CMK (cell line): ENCODE results near the gene PCBD1.
"Not testable (repeated sequence)": the region's sequence is repeated elsewhere in the genome, so short reads cannot be mapped to it uniquely, and the experiment has no call there.

Source experiments
- DNase-seq: peaks from one replicate; pipeline ENCODE4 v3.0.0-alpha.2; 2010; ENCODE audit warnings: low read depth

PCBD1 gene

DNA sequence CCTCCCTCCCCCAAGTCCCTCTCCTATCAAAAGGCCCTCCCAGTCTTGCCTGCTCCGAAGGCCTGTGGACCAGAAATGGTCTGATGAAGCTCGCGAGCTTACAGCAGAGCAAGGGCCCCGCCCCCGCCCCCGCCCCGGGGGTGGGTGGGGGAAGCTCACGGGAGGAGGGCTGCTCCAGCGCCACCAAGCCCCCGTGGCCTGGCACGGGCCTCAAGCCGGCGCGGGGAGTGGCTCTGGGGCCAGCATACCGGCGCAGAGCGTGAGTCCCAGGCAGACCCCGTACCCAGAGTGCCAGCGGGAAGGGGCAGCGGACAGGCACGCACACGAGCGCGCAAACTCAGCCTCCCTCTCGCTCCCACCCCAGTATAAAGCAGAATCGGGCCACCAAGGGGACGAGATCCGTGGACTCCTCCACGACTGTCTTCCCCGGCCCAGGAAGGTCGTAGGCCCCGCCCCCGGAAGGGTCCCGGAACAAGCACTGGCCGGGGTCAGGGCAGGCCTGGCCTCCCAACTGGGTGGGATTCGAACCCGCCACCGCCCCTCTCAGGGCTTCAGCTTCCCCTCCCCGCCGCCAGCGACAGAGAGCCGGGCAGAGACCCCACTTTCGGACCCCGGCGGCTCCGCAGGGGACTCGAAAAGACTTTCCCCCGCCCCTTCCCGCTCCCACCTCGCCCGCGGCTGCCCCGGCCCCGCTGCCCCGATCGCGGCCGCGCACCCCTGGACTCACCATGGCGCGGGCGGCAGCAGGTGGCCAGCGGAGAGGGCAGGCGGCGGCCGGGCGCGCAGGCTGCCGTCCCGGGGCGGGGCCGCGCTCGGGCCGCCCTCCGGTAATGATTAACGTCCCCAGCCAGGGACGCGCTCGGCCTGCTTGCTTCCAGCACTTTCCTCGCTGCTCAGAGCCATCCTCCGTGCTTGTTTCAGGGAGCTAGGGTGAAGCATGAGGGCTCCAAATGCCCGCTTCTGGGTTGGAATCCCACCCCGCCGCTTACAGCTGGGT, at the start of gene PCBD1:
Gene PCBD1, minus strand, starts transcription at position 762 of the 997 bp plus-strand sequence. Its CDS starts 32 bp downstream, at position 730.
- DNase-seq: peak; percentile 46

DNA sequence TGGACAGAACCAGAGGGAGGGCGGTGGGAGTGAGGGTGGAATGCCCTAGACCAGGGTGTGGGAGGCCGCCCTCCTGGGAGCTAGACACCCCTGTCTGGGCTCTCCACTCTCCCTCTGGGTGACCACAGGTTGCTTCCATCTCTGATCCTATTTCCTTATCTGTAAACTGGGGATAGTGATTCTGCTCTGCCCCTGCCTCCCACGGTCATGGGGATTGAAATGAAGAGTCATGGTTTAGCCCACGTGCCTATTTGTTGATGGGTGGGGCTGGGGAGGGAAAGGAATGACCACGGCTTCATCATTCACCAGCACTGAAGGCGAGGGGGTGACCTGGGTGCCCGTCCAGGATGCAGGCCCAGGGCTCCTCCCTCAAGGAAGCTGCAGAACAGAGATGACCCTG, 49.3 kb upstream of the PCBD1 start:
- no peak for DNase-seq

DNA sequence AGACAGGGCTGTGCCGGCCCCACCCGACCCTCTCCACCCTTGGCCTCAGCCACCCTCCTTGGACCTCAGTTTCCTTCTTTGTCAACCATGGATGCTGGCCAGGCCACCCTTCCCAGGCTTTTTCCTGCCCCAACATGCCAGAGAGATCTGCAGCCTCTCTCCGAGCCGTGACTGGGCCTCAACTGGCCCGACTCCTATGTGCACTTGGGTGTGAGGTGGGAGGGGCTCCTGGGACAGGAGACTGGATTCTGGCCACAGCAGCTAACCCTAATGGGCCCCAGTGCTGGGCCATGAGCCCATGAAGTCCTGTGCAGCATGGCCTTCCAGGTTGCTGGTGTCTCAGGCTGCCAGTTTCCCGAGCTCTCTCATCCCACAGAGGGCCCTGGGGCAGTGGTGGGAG, 47.7 kb upstream of the PCBD1 start:
- DNase-seq: no peak

DNA sequence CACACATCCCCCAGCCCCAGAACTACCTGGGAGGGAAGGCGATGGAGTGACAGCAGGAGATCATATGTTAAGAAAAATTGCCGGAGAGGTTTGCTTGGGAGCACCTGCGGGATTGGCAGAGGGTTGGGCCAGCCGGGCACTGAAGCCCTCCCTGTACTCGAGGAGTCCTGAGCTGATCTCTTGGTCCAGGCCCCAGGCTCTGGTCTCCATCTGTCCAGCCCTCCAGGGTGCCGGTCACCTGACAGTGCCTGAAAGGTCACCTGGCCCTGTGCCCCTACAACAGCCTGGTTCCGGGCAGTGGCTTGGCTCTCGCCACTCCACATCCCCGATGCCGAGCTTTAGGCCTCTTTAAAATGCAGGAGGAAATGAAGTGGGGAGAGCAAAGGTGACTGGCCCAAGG, 47.3 kb upstream of the PCBD1 start:
- no peak for DNase-seq

DNA sequence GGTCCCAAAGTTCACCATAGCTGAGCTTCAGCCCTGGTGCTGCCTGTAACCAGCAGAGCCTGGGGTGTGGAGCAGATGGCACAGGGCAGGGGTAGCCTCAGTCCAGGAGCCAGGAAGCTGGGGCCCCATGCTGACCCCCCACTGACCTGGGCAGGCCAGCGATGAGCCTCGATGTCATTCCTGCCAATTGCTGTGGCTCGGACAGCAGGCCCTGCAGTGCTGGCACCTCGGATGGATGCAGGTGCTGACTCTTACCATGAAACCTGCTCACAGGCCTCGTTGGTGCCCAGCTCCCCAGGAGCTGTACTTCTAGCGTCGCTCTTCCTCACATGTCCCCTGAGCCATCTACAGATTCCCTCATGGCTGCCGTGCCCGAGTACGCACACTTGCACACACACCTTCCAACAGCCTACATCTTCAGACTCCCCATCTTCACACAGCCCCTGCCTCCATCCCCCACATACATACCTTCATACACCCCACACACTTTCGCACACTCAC, 46.8 kb upstream of the PCBD1 start:
- no peak for DNase-seq

DNA sequence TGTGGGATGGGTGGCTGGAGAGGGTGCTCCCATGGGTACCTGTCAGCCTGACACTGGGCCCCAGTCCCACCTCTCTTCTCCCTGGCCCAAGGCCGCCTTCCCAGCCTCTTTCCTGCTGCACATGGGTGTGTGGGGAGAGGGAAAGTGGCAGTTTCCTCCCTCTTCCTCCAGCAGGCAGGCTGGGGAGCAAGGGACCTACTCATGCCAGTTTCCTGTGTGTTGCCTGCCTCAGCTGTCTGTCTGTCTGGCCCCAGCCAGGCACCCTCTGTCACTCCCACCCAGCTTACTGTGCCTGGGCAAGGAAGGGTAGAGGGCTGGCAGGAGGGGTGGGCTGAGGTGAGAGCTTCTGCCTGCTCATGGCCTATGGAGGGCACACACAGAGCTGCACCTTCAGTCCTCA, 46.3 kb upstream of the PCBD1 start:
- no peak for DNase-seq

DNA sequence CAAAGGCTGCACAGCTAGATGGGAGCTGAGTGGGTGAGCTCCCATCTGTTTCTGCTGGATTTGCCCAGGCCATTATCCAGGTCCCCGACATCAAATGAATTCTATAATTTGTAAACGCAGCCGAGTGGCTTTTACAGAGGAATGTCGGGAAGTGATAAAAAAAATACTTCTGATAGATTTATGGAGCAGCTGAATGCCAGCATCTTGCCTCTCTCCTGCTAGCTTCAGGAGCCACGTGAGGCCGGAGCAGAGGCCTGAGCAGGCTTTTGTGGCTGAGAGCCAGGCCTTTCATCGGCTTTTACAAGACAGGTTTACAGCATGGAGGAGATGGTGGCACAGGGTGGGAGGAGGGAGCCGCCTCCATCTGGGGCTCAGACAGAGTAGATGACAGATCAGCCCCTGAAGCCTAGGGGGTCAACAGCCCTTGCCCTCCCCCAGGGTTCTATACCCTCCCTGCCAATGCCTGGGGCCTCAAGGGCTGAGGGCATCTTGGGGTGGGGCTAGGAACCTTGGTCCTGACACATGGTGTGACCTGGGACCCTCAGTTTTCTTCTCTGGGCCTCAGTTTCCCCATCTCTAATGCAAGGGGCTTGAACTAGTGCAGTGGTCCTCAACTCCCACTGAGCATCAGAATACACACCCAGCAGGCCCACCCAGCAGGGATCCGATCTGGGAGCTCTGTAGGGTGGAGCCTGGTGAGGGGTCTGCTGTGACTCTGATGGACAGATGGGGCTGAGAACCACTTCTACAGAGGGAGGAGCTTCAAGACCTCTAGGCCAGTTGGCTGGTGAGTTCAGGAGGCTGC, 44.2 kb upstream of the PCBD1 start:
- no peak for DNase-seq

DNA sequence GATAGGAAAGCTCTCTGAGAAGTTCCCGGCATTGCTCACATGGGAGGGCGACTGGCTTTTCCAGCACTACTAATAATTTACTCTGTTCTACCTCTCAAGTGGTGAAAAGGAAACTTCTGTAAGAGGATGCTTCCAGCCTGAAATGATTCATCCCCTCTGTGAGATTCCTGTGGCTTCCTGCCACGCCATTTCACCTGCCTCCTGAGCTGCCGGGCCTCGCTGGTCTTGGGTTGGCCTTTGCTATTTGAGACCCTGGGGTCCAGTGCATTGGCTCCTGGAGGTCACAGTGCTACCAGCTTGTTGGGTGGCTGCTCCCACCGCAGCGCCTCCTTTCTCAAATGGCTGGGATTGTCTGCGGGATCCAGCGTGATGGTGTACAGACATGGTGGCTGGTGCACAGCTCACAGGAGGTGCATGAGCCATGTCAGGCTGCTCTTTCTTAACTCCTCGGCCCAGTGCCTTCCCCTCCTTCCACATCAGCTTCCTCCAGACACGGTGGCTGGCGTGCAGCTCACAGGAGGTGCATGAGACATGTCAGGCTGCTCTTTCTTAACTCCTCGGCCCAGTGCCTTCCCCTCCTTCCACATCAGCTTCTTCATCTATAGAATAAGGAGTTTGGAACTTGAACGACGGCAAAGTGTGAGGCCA, 42.9 kb upstream of the PCBD1 start:
- DNase-seq: peak; percentile 12

DNA sequence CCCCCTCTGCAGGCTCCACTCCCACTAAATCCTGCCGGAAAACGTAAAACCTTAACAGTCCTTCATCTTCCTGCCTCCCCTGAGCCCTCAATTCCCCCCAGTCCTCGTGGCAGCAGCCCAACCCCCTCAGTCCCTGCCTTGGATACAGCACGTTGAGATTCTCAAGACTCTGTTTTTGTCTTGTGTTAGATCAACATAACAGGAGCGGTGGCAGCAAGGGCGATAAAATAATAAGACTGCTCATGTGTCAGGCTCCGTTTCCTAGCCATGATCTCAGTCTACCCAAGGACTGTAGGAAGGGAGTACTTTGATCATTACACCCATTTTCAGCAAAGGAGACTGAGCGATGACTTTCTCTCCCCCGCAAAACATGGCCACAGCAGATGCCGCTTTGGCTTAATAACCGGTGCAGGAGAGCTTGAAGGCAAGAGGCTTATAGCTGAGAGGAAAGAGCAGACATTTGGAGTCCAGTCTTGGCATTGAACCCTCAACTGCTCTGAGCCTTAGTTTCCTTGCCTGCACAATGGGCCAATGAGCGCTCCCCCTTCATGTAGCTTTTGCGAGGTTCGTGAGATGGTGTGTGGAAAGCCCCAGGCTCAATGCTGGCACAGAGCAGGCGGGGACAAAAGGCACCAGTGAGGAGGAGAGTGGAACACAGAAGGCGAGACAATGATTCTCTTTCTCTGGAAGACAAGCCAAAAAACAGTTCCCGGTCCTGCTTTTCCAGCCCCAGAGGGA, 42.1 kb upstream of the PCBD1 start:
- no peak for DNase-seq

DNA sequence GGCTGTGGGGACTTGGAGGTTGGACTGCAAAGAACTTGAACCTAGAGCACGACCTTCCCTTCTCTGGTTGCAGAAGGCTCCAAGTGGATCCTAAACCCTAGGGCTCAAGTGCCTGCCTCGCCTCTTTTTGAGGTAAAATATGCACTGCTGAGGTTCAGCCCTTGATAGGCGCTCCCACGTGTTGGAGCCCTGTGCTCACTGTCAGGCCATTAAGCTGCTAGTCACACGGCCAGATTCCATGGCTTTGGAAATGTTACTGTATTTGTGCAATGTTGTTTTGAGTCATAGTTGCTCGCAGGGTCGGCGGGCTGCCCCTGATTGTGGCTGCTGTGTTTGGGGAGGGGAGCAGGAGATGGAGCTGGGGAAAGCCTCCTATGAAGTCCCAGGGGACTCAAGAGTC, 39.8 kb upstream of the PCBD1 start:
- no peak for DNase-seq

DNA sequence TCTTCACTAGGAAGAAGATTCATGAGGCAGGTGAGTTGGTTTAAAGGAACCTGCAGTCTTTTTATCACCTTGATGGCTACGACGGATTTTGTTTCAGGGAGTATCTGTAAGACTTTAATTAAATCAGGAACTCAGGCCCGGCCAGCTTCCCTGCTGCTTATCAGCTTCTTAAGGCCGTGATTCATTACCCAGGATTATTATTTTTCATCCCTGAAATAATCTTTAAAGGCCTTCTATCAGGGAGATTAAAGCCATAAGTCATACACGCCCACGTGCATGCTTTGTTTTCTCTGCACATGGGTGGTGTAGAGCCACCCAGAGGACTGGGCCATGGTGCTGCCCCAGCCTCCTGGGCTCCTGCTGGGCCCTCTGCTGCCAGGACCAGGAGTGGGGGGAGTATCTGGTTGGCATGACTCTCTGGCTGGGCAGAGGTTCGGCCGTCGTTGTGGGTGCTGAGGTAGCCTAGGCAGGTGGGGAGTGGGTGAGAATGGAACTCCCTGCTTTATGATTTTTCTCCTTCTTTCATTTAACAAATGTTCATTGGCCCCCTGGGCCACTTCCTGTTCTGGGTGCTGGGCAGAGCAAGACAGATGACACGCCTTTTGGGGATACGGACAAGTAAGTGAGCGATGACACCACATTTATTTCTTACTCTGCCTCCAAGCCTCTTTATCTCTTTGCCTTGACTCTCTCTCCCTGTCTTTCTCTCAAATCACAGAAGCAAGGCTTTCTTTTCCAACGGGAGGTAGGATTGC, 39.0 kb upstream of the PCBD1 start:
- no peak for DNase-seq

DNA sequence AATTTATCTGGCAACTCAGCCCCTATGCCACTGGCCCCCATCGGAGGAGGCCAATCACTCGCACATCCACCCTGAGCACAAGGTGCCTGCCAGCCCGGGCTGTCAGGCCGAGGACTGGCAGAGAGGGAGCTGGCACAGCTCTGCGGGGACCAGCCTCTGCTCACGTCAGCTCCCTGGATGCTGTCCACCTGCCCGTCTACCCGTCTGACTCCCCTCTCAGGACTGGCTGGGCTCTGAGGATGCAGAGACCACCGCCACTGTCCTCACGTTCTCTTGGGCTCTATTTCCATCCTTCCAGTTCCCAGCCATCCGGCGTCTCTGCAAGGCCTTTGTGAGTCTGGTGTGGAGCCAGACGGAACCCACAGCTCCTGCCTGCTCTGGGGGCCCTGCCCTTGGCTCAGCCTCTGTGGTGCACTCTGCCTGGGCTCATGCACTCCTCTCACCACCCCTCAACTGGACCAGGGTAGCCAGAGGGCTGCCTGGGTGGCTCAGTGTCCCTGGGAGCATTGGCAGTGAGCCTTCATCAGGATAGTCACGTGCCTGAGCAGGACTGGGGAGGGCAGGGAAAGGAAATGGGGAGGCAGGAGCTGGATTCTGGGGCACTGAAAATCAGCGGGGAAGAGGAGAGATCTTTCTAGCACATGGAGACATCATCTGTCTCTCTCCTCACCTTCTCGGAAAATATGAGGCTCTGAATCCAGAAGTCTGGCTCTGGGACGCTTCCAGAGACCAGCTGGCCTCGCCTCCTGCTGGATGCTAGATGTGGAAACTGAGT, 38.0 kb upstream of the PCBD1 start:
- DNase-seq: no peak

DNA sequence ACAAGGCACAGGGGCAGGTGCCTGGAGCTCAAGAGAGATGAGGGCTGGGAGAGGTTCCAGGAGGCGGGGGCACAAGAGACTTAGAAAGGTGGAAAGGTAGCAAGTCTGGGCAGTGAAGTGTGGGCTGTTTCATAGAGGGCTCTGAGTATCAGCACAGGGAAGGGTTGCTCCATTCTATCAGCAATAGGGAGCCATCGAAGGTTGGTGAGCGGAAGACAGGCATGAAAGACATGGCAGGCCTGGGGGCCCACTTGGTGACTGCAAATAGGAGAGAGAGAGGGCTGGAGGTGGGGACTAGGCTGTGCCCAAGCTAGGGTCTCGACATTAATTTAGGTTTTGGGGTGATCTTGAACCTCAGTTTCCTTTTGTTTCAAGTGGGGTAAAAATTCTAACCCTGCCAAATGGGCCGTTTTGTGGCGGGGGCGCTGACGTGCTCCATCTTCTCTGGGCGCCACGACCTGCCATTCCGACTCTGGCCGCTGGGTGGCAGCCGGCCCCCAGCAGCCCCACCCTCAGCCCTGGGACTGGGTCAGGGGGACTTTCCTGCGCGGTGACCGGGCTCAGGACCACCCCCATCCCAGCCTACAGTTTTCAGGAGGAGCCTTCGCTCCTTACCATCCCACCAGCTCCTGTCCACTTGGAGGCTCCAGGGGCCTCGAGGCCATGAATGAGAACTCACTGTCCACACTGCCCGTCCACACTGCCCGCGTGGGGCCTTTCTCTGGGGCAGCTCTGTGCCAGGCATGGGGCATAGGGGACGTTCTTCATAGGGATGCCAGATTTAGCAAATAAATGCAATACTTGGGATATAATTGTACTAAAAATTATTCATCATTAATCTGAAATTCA, 37.2 kb upstream of the PCBD1 start:
- DNase-seq: no peak

DNA sequence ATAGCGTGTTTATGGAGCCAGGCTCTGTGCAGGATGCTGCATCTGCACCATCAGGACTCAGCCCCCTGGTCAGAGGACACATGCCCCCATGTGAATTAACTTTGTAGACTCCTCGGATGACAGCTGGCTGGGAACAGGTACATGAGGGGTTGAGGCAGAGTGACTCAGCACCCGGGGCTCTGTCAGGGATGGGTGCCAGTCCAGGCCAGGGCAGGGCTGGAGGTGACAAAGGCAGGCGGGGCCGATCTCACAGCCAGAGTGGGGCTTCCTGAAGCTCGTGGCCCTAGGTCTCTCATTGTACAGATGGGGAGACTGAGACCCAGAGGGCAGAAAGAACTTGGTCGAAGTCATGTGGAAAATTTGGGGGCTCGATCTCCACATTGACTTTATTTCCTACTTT, 35.3 kb upstream of the PCBD1 start:
- no peak for DNase-seq

DNA sequence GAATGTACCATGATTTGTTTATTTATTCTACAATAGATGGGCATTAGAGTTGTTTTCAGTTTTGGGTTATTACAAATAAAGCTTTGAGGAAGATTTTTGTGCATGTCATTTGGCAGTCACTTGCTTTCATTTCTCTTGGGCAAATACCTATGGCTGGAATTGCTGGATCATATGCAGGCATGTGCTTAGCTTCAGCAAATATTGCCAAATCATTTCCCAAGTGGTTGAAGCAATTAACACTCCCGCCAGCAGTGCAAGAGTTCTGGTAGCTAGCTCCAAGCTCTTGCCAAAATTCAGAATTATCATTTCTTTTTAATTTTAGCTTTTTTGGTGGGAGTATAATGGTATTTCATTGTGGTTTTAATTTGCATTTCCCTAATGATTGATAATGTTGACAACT, 32.9 kb upstream of the PCBD1 start:
- no peak for DNase-seq

DNA sequence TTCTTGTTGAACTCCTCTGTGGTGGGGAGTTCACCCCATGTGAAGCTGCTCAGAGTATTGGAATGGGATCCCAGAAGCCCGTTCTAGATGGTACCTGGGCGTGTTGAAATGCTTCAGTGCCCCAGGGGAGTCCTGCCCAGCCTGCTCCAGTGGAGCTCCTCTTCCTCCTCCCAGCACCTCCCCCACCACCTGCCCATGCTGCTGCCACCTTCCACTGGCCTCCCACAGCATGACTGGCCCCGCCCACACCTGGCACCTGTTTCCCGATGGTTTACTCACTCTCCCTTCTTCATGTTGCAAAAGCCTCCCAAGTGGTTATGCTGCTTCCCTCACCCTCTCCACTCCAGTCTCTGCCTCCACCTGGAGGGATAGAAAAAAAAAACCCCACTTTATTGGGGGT, 32.2 kb upstream of the PCBD1 start:
- DNase-seq: no peak

DNA sequence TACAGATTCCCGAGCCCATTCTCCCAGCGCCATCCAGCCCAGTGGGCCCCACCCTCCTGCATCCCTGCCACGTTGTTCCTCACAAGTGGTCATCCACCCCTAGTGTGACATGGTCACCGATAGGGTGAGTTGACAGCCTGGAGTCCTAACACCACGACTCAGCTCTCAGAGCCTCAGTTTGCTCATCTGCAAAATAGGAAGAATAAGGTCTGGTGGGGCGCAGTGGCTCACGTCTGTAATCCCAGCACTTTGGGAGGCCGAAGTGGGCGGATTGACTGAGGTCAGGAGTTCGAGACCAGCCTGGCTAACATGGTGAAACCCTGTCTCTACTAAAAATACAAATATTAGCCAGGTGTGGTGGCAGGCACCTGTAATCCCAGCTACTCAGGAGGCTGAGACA, 31.5 kb upstream of the PCBD1 start:
- not testable (repeated sequence) for DNase-seq

DNA sequence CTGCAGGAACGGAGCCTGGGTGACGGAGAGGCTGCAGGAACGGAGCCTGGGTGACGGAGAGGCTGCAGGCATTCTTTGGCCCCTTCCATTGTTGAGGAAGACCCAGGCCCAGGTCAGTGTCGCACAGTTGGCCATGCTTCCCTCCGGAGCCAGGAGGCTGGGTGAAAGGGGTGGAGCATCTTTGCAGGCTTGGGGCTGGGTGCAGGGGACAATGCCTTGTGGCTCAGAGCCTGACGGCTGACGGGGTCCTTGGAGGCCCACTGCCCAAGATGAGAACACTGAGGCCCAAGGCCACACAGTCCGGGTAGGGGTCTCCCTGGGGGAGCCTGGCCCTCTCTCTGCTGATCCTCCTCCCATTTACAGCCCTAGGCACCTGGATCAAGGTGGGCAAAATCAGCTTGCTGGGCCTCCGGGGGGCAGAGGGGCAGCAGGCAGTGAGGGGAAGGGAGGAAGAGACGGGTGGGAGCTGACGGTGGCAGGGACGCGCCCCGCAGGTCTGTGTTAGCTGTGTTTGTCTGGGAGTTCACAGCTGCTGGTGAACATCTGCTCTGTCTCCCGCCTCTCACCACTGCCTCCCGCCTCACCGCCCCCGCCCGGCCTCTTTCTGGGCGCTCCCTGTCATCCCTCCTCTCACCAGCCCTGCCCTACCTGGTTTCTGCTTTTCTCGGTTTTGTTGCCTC, 30.6 kb upstream of the PCBD1 start:
- no peak for DNase-seq

DNA sequence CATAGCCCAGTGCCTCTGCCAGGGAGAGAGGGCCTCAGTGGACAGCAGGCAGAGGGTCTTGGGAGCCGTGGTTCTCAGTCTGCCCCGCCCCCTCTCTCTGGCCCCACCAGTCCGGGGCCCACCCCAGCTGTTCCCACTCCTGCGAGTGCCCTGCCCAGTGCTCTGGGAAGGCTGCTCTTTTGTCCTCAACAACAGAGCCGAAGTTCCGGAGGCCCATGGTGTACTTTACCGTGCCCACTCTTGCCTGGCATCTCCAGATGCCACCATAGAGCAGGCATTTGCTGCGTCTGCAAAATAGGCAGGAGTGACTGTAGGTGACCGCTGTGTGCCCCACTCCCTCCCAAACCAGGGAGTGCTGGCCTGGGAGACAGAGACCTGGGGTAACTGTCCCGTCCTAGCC, 29.3 kb upstream of the PCBD1 start:
- no peak for DNase-seq
